Measurements from ENCODE around the gene CD70. TPM values are rescaled to one million over a fixed set of nuclear protein-coding genes. Genes with fewer than 3 reads are reported as not detected.

Gene CD70
- total and polyA plus RNA-seq, 4 donors = not detected

- TF ChIP-seq RAD21 (IDR thresholded peaks at IDR 0.05) (no peak), CTCF (IDR thresholded peaks at IDR 0.05; ENCODE audit: low read depth, low read length, missing input control) (no peak), RXRA (IDR thresholded peaks at IDR 0.05) (no peak), FOXA1 (IDR thresholded peaks at IDR 0.05) (no peak), SP1 (IDR thresholded peaks at IDR 0.05) (no peak)
- Histone ChIP-seq H3K4me1 (ENCODE audit: control insufficient read depth in 4 of 4, insufficient read depth in 4 of 4, low read length in 3 of 4) (peaks cover 0 to 2% (median 0%) of the 10 kb centered on the region in 4 donors), H3K9ac (ENCODE audit: low read depth in 1 of 2, low read length in 2 of 2) (no peak overlapping the region), H3K9me3 (ENCODE audit: control insufficient read depth in 4 of 4, low read length in 3 of 4) (no peaks in the 10 kb centered on the region), H3K36me3 (ENCODE audit: control insufficient read depth in 4 of 4, insufficient read depth in 3 of 4, low read depth in 1 of 4, low read length in 3 of 4) (no peaks in the 10 kb centered on the region), H3K4me3 (ENCODE audit: low read depth in 1 of 3, low read length in 3 of 3) (no peak overlapping the region), H3K27ac (ENCODE audit: low read depth in 1 of 2, low read length in 2 of 2) (no peak overlapping the region), H3K27me3 (ENCODE audit: control insufficient read depth in 4 of 4, insufficient read depth in 4 of 4, low read length in 3 of 4) (peaks cover 0 to 16% (median 5%) of the 10 kb centered on the region in 4 donors)
- 57% methylated on average over 11 of the region's 11 CpGs for WGBS
- no peak for DNase-seq (ENCODE audit: low spot score)
Measured at GRCh38 chr19:6593651-6594416, 2.9 kb upstream of the CD70 start.

GRCh38 chr19:6590258-6590826 lies 608 bp downstream of the CD70 start:
- Histone ChIP-seq H3K9ac (ENCODE audit: low read depth in 1 of 2, low read length in 2 of 2) (no peak overlapping the region), H3K9me3 (ENCODE audit: control insufficient read depth in 4 of 4, low read length in 3 of 4) (no peaks in the 10 kb centered on the region), H3K4me3 (ENCODE audit: low read depth in 1 of 3, low read length in 3 of 3) (no peak overlapping the region), H3K27ac (ENCODE audit: low read depth in 1 of 2, low read length in 2 of 2) (no peak overlapping the region), H3K27me3 (ENCODE audit: control insufficient read depth in 4 of 4, insufficient read depth in 4 of 4, low read length in 3 of 4) (peaks cover 0 to 24% (median 8%) of the 10 kb centered on the region in 4 donors), H3K4me1 (ENCODE audit: control insufficient read depth in 4 of 4, insufficient read depth in 4 of 4, low read length in 3 of 4) (peaks cover 0 to 2% (median under 1%) of the 10 kb centered on the region in 4 donors), H3K36me3 (ENCODE audit: control insufficient read depth in 4 of 4, insufficient read depth in 3 of 4, low read depth in 1 of 4, low read length in 3 of 4) (no peaks in the 10 kb centered on the region)
- 2% methylated on average over 31 of the region's 31 CpGs for WGBS
- TF ChIP-seq MAX (IDR thresholded peaks at IDR 0.05) = no peak
- no peak for TF ChIP-seq REST (IDR thresholded peaks at IDR 0.05)
- no peak for TF ChIP-seq YY1 (IDR thresholded peaks at IDR 0.05)
- no peak for TF ChIP-seq CTCF (IDR thresholded peaks at IDR 0.05; ENCODE audit: low read depth, low read length, missing input control)
- TF ChIP-seq GABPA (IDR thresholded peaks at IDR 0.05 in 1 of 2, conservative IDR thresholded peaks at IDR 0.05 in 1 of 2) = no peak
- TF ChIP-seq EGR1 (IDR thresholded peaks at IDR 0.05; ENCODE audit: low read depth in 2 of 2) = no peak
- TF ChIP-seq NR2F2 (IDR thresholded peaks at IDR 0.05) = no peak
- no peak for TF ChIP-seq JUND (IDR thresholded peaks at IDR 0.05)
- TF ChIP-seq RAD21 (IDR thresholded peaks at IDR 0.05) = no peak
- no peak for TF ChIP-seq ATF3 (IDR thresholded peaks at IDR 0.05)
- TF ChIP-seq HNF4A (conservative IDR thresholded peaks at IDR 0.05) = no peak
- TF ChIP-seq SP1 (IDR thresholded peaks at IDR 0.05) = no peak
- no peak for TF ChIP-seq HNF4G (IDR thresholded peaks at IDR 0.05)
- no peak for DNase-seq (ENCODE audit: low spot score)

Measured in liver (tissue), 9 donors.